ENCODE results near the gene ILK.

Gene ILK

DNA sequence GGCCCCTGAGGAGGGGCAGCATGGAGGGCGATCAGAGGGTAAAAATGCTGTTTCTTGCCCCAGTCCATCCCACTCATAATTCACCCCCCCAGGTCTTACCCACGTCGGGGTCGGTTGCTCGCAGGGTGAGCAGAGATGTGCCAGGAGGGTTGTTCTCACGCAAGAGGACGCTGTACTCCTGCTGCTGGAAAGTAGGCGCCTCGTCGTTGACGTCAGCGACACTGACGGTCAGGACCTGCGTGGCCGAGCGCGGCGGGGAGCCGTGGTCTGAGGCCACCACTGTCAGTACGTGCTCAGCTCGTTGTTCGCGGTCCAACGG lies 26.0 kb downstream of the ILK start:
- TF ChIP-seq, protein P1, sequence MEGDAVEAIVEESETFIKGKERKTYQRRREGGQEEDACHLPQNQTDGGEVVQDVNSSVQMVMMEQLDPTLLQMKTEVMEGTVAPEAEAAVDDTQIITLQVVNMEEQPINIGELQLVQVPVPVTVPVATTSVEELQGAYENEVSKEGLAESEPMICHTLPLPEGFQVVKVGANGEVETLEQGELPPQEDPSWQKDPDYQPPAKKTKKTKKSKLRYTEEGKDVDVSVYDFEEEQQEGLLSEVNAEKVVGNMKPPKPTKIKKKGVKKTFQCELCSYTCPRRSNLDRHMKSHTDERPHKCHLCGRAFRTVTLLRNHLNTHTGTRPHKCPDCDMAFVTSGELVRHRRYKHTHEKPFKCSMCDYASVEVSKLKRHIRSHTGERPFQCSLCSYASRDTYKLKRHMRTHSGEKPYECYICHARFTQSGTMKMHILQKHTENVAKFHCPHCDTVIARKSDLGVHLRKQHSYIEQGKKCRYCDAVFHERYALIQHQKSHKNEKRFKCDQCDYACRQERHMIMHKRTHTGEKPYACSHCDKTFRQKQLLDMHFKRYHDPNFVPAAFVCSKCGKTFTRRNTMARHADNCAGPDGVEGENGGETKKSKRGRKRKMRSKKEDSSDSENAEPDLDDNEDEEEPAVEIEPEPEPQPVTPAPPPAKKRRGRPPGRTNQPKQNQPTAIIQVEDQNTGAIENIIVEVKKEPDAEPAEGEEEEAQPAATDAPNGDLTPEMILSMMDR (IDR thresholded peaks at IDR 0.05; ENCODE audit: insufficient read depth, missing control alignments): no peak
- FAIRE-seq (no peak), DNase-seq (ENCODE audit: insufficient read length, low spot score) (no peak)

DNA sequence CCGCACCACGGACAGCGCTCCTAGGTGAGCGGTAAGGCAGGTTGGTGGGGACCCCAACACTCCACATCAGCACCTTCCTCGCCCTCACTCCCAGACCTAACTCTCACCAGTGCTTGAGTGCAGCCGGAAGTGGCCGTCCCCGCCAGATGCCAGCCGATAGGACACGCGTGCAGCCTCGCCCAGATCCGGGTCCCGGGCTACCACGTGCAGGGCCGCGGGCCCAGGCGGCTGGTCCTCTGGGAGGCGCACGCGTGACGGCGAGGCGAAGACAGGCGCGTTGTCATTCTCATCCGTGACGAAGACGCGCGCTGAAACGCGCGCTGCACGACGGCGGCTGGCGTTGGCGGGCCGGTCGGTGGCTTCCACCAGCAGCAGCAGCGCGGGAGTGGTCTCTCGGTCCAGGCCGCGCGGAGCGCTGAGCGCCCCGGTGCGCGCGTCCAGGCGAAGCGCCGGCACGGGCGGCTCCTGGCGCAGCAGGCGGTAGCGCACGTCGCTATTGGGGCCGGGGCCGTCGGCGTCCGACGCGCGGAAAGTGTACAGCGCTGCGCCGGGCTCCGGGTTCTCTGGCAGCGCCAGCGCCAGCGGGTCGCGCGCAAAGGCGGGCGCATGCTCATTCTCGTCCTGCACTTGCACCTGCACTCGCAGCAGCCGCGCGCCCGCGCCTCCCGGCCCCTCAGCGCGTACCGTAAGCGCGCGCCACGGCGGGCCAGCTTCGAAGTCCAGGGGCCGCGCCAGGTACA lies 26.5 kb downstream of the ILK start:
- TF ChIP-seq, protein P1 (IDR thresholded peaks at IDR 0.05; ENCODE audit: insufficient read depth, missing control alignments): no peak
- DNase-seq (ENCODE audit: insufficient read length, low spot score) (no peak), FAIRE-seq (no peak)

DNA sequence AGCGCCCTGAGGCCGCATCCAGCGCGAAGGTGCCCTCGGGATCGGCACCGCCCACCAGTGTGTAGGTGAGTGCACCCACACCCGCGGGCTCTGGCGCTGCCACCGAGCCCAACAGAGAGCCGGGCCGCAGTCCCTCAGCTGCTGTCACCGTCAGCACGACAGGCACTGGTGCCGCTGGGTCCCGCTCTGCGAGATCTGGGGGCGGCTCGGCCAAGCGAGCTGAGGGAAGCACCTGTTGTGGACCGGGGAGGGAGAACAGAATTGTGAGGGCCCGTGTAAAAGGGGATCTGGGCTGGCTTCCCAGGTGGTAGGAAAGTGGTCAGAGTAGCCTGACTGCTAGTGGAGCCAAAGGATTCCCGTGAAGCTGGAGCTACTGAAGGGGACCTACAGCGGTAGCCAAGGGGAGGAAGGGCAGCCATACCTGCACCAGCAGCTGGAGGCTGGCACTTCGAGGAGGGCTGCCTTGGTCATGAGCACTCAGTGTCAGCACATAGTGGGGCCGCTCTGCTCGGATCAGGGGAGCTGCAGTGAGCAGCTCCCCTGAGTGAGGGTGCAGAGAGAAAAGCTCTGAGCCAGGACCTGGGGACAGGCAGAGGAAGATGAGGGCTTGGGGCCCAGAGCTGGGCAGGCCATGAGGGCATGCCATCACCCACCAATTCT lies 27.2 kb downstream of the ILK start:
- DNase-seq (ENCODE audit: insufficient read length, low spot score): no peak
- TF ChIP-seq, protein P1 (IDR thresholded peaks at IDR 0.05; ENCODE audit: insufficient read depth, missing control alignments): no peak
- FAIRE-seq: no peak

DNA sequence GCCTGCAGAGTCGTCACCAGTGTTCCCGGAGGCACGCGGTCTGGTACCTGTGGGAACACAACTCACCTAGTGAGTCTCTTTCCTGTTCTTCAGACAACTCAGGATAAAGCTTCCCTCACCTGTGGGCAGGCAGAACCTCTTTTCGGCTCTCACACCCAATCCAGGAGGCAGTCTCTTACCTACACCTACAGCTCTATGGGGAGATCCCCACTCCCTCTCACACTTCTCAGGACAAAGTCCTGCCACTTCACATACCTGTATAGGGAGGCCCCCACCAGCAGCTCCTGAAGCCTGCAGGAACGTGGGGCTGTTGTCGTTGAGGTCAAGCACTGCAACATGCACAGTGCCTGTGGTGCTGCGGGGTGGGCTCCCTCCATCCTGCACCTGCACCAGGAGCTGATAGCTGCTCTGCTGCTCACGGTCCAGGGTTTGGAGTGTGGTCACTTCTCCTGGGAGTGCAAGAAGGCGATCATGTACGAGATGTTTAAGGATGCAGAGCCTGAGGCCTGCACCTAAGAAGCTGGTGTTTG lies 27.9 kb downstream of the ILK start:
- no peak for FAIRE-seq
- TF ChIP-seq, protein P1 (IDR thresholded peaks at IDR 0.05; ENCODE audit: insufficient read depth, missing control alignments): no peak
- no peak for DNase-seq (ENCODE audit: insufficient read length, low spot score)

DNA sequence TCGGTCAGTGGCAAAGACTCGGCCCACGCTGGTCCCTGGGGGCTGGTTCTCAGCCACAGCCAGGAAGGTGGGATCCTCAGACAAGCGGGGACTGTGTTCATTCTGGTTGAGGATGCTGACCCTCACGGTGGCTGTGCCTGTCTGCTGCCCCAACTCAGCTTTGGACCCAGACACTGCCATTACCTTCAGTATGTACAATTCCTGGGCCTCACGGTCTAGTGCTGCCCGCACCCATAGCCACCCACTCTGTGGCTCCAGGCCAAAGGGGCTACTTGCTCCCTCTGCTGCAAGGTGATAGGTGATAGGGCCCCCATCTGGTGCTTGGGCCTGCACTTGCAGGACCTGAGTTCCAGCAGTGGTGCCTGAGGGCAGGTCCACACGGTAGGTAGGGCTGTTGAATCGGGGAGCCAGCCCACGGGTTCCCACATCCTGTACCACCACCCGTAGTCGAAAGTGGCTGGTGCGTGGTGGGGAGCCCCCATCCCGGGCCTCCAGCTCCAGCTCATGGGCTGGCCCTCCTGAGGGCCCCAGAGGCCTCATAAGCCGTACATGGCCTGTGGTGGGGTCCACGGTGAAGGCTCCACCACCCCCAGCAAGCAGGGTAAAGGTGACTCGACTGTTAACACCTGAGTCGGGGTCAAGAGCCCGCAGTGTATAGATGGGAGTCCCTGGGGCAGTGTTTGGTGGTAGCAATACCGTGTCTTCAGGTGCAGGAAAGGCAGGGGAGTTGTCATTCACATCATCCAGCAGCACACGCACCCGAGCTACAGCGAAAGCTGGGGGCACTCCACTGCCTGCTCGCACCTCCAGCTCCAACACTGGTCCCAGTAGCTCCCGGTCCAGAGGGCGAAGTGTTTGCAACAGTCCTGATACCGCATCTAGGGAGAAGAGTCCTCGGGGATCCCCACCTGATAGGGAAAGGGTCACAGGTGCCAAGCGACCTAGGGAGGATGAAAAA lies 28.8 kb downstream of the ILK start:
- DNase-seq (ENCODE audit: insufficient read length, low spot score) (no peak), FAIRE-seq (no peak)
- TF ChIP-seq, protein P1 (IDR thresholded peaks at IDR 0.05; ENCODE audit: insufficient read depth, missing control alignments): no peak

DNA sequence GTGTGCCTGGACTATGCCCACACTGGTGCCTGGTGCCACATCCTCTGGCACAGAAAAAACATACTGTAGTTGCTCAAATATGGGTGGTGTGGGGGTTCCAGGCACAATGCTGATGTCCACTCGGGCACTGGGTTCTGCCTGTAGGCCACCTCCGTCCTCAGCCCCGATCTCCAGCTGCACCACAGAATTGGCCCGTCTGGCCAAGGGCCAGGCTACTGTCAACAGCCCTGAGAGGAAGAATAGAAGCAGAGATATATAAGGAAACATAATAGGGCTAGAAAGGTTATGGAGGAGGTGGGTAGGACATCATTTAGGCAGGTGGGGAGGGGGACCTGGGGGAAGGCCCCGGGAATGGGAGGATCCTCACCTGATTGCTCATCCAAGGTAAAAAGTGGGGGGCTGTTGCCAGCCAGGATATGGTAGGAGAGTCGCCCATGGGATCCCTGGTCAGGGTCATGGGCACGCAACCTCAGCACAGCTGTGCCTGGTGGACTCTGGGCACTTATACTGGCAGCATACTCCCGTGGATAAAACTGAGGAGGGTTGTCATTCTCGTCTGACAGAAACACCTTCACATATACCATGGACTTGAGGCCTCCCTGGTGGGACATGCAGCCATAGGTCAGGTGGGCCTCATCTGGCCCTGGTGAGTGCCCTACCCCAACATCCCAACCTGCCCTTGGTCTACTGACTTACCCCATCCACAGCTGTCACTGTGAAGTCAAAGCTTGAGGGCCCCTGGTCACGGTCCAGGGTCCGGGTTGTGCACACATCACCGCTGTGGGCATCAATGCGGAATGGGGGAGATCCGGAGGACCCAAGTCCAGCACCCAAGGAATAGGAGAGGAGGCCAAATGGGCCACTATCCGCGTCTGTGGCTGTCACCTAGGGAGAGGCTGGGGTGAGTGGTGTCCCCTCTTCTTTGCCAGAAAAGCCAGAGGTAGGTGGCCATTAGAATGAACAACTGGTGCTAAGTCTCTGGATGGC lies 30.1 kb downstream of the ILK start:
- no peak for DNase-seq (ENCODE audit: insufficient read length, low spot score)
- TF ChIP-seq, protein P1 (IDR thresholded peaks at IDR 0.05; ENCODE audit: insufficient read depth, missing control alignments): no peak
- no peak for FAIRE-seq

Data from D721Med (cell line).